ENCODE measurements around the gene JAK3. TPM values are rescaled to one million over a fixed set of nuclear protein-coding genes. Genes with fewer than 3 reads are reported as not detected.

Gene JAK3
- total and polyA plus RNA-seq, 2 of the 4 experiments (the other 2 are of a cell fraction), result 0.36 to 1.5 TPM

GRCh38 chr19:17790059-17790780, 57.6 kb downstream of the JAK3 start (continued):
- TF ChIP-seq RAD21 (IDR thresholded peaks at IDR 0.05; ENCODE audit: low read length), result no peak

- no peak overlapping the region for H3K27ac ChIP-seq (ENCODE audit: insufficient read depth, low read length)
- WGBS, 2 experiments (ENCODE audit: extremely low coverage in 2 of 2, insufficient read length in 1 of 2), result no CpG with 5 or more reads among the region's 2 CpGs
- no peaks in the 10 kb centered on the region for H3K79me1 ChIP-seq (ENCODE audit: low read depth in 1 of 2, low read length in 2 of 2)
- no peaks in the 10 kb centered on the region for H3K9me1 ChIP-seq (ENCODE audit: insufficient read depth, low read length)
- no peak overlapping the region for H2AFZ ChIP-seq (replicated peaks; ENCODE audit: low read length, poor library complexity)
- H3K18ac ChIP-seq (ENCODE audit: low read depth, low read length), result no peak overlapping the region
- no peak overlapping the region for H3K4me3 ChIP-seq (ENCODE audit: insufficient read depth, low read depth, low read length)
- H3K4ac ChIP-seq (ENCODE audit: low read depth, low read length), result no peak overlapping the region
- H4K5ac ChIP-seq (ENCODE audit: low read depth, low read length), result no peak overlapping the region
- H3K56ac ChIP-seq (ENCODE audit: extremely low read depth, insufficient read depth, low read length), result no peak overlapping the region
- H3K27me3 ChIP-seq (ENCODE audit: control insufficient read depth, insufficient read depth, low read length), result peaks cover 13% of the 10 kb centered on the region
- dilution Hi-C loops (cut with HindIII; ENCODE audit: low sequenced_read_pairs, unreplicated experiment) (no loop called here), in situ Hi-C loops (cut with MboI; ENCODE audit: low sequenced_read_pairs) (no loop called here), intact Hi-C loops (cut with micrococcal nuclease) (loop anchor here (10.0 kb wide), 1 partner anchor 66 kb away; the partner anchor contains the start of gene RPL18A)
- H2AK9ac ChIP-seq (replicated peaks; ENCODE audit: low read depth, low read length, poor library complexity), result no peak overlapping the region
- H3K9ac ChIP-seq (ENCODE audit: low read depth, low read length), result no peak overlapping the region
- no peak overlapping the region for H3K14ac ChIP-seq (replicated peaks; ENCODE audit: low read depth, low read length)
- no peak overlapping the region for H2BK20ac ChIP-seq (ENCODE audit: low read depth, low read length)
- no peaks in the 10 kb centered on the region for H3K36me3 ChIP-seq (ENCODE audit: control insufficient read depth, insufficient read depth, low read length)
- H2BK5ac ChIP-seq (ENCODE audit: low read depth, low read length, poor library complexity, severe bottlenecking), result no peak overlapping the region
- no peak overlapping the region for H2BK120ac ChIP-seq (ENCODE audit: low read depth, low read length)
- no peak overlapping the region for H3K23ac ChIP-seq (ENCODE audit: low read depth, low read length)
- ChIA-PET POLR2A (ENCODE audit: unreplicated experiment) (no interaction called here), CTCF (no interaction called here)
- H2AK5ac ChIP-seq (ENCODE audit: low read depth, low read length), result no peak overlapping the region
- H3K4me1 ChIP-seq (ENCODE audit: control insufficient read depth, insufficient read depth, low read length), result no peaks in the 10 kb centered on the region
- BruUV-seq (replicated peaks), result no TSS peak
- no peak overlapping the region for H4K8ac ChIP-seq (ENCODE audit: low read depth in 2 of 2, low read length in 2 of 2)
- no peak overlapping the region for H4K91ac ChIP-seq (ENCODE audit: insufficient read depth, low read depth, low read length)
- DNase-seq (no peak), ATAC-seq (ENCODE audit: low read depth) (no peak)
- H2BK15ac ChIP-seq (ENCODE audit: low read depth, low read length), result no peak overlapping the region
- no peaks in the 10 kb centered on the region for H4K20me1 ChIP-seq (ENCODE audit: insufficient read depth, low read length)
- no peak overlapping the region for H3K4me2 ChIP-seq (ENCODE audit: low read depth, low read length)
- no peaks in the 10 kb centered on the region for H3K9me3 ChIP-seq (ENCODE audit: control insufficient read depth, insufficient read depth, low read length)
- TF ChIP-seq NFE2L2 (IDR thresholded peaks at IDR 0.05; ENCODE audit: low read depth, low read length) (no peak), MAFK (IDR thresholded peaks at IDR 0.05; ENCODE audit: low read depth, low read length) (no peak), USF2 (IDR thresholded peaks at IDR 0.05; ENCODE audit: low read depth, low read length) (no peak), POLR2A (IDR thresholded peaks at IDR 0.05; ENCODE audit: low read depth, low read length) (no peak), FOS (IDR thresholded peaks at IDR 0.05; ENCODE audit: low read depth, low read length) (no peak), RCOR1 (IDR thresholded peaks at IDR 0.05; ENCODE audit: insufficient replicate concordance, low read length) (no peak), RFX5 (IDR thresholded peaks at IDR 0.05; ENCODE audit: low read depth, low read length) (no peak), ELK1 (IDR thresholded peaks at IDR 0.05; ENCODE audit: borderline replicate concordance, low read depth, low read length) (no peak), BHLHE40 (IDR thresholded peaks at IDR 0.05; ENCODE audit: low read depth, low read length) (no peak), MXI1 (IDR thresholded peaks at IDR 0.05; ENCODE audit: borderline replicate concordance, low read depth, low read length) (no peak), RAD21 (IDR thresholded peaks at IDR 0.05; ENCODE audit: low read length) (no peak), CEBPB (IDR thresholded peaks at IDR 0.05; ENCODE audit: low read depth, low read length) (no peak), CHD1 (IDR thresholded peaks at IDR 0.05; ENCODE audit: low read depth, low read length) (no peak)
- TF ChIP-seq, protein P1, sequence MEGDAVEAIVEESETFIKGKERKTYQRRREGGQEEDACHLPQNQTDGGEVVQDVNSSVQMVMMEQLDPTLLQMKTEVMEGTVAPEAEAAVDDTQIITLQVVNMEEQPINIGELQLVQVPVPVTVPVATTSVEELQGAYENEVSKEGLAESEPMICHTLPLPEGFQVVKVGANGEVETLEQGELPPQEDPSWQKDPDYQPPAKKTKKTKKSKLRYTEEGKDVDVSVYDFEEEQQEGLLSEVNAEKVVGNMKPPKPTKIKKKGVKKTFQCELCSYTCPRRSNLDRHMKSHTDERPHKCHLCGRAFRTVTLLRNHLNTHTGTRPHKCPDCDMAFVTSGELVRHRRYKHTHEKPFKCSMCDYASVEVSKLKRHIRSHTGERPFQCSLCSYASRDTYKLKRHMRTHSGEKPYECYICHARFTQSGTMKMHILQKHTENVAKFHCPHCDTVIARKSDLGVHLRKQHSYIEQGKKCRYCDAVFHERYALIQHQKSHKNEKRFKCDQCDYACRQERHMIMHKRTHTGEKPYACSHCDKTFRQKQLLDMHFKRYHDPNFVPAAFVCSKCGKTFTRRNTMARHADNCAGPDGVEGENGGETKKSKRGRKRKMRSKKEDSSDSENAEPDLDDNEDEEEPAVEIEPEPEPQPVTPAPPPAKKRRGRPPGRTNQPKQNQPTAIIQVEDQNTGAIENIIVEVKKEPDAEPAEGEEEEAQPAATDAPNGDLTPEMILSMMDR (conservative IDR thresholded peaks at IDR 0.05; ENCODE audit: low read depth, low read length), result no peak
These were observed 59.1 kb downstream of the JAK3 start for GRCh38 chr19:17788632-17789031.
